ENCODE results near the gene FCGBP. TPM values are rescaled to one million over a fixed set of nuclear protein-coding genes. Genes with fewer than 3 reads are reported as not detected.

FCGBP gene
- polyA plus RNA-seq, 1 donor (not counting 4 experiments of a cell fraction or from before 2014, with no cell fraction given), result 0.10 TPM

GRCh38 chr19:39927524-39928356, 6.7 kb downstream of the FCGBP start:
- H3K9me1 ChIP-seq (ENCODE audit: control insufficient read depth, extremely low read depth, insufficient read depth, low read length), result no peaks in the 10 kb centered on the region
- no peaks in the 10 kb centered on the region for H3K4me1 ChIP-seq (ENCODE audit: control insufficient read depth, extremely low read depth, insufficient read depth, low read length)
- H3K9ac ChIP-seq (ENCODE audit: control insufficient read depth, extremely low read depth, insufficient read depth, low read length), result no peak overlapping the region
- TF ChIP-seq CTCF (optimal IDR thresholded peaks at IDR 0.05 in 1 of 3, IDR thresholded peaks at IDR 0.05 in 1 of 3, conservative IDR thresholded peaks at IDR 0.05 in 1 of 3; ENCODE audit: extremely low read depth in 1 of 3, insufficient read depth in 2 of 3, low read length in 3 of 3) (no peak), EZH2 (IDR thresholded peaks at IDR 0.05; ENCODE audit: low read length) (no peak)
- no peak overlapping the region for H3K4me2 ChIP-seq (ENCODE audit: control insufficient read depth, extremely low read depth, insufficient read depth, low read depth, low read length)
- no peak overlapping the region for H3K27ac ChIP-seq (ENCODE audit: control insufficient read depth, insufficient read depth, low read length)
- no peak for DNase-seq (ENCODE audit: low read depth, low spot score)
- no peaks in the 10 kb centered on the region for H3K79me2 ChIP-seq (ENCODE audit: control insufficient read depth, insufficient read depth, low read length)
- no peaks in the 10 kb centered on the region for H4K20me1 ChIP-seq (ENCODE audit: control insufficient read depth, extremely low read depth, insufficient read depth, low read length)
- H3K36me3 ChIP-seq (ENCODE audit: control insufficient read depth in 2 of 2, extremely low read depth in 1 of 2, insufficient read depth in 2 of 2, low read length in 2 of 2), result no peaks in the 10 kb centered on the region
- H2AFZ ChIP-seq (ENCODE audit: control insufficient read depth, low read length), result no peak overlapping the region
- no peaks in the 10 kb centered on the region for H3K27me3 ChIP-seq (ENCODE audit: control insufficient read depth, extremely low read depth, insufficient read depth, low read length)
- no peak overlapping the region for H3K4me3 ChIP-seq (ENCODE audit: control insufficient read depth in 2 of 3, extremely low read depth in 1 of 3, insufficient read depth in 2 of 3, low read depth in 1 of 3, low read length in 3 of 3)
- FAIRE-seq, result no peak
- dilution Hi-C loops (cut with MboI; ENCODE audit: extremely low pct_ligation_motif_present, low sequenced_read_pairs), result no loop called here
- H3K9me3 ChIP-seq (ENCODE audit: control insufficient read depth, low read depth, low read length), result no peaks in the 10 kb centered on the region

- no peak for FAIRE-seq
- TF ChIP-seq CTCF (optimal IDR thresholded peaks at IDR 0.05 in 1 of 3, IDR thresholded peaks at IDR 0.05 in 1 of 3, conservative IDR thresholded peaks at IDR 0.05 in 1 of 3; ENCODE audit: extremely low read depth in 1 of 3, insufficient read depth in 2 of 3, low read length in 3 of 3) (no peak), EZH2 (IDR thresholded peaks at IDR 0.05; ENCODE audit: low read length) (no peak)
- DNase-seq (ENCODE audit: low read depth, low spot score), result no peak
Observed at GRCh38 chr19:39927076-39927475, 7.4 kb downstream of the FCGBP start.

More at GRCh38 chr19:39927076-39927475, 7.4 kb downstream of the FCGBP start:
- no peaks in the 10 kb centered on the region for H3K27me3 ChIP-seq (ENCODE audit: control insufficient read depth, extremely low read depth, insufficient read depth, low read length)
- H3K79me2 ChIP-seq (ENCODE audit: control insufficient read depth, insufficient read depth, low read length), result no peaks in the 10 kb centered on the region
- no peaks in the 10 kb centered on the region for H3K9me3 ChIP-seq (ENCODE audit: control insufficient read depth, low read depth, low read length)
- no peak overlapping the region for H3K27ac ChIP-seq (ENCODE audit: control insufficient read depth, insufficient read depth, low read length)
- H3K4me2 ChIP-seq (ENCODE audit: control insufficient read depth, extremely low read depth, insufficient read depth, low read depth, low read length), result no peak overlapping the region
- no peaks in the 10 kb centered on the region for H4K20me1 ChIP-seq (ENCODE audit: control insufficient read depth, extremely low read depth, insufficient read depth, low read length)
- no peaks in the 10 kb centered on the region for H3K36me3 ChIP-seq (ENCODE audit: control insufficient read depth in 2 of 2, extremely low read depth in 1 of 2, insufficient read depth in 2 of 2, low read length in 2 of 2)
- no peak overlapping the region for H3K9ac ChIP-seq (ENCODE audit: control insufficient read depth, extremely low read depth, insufficient read depth, low read length)
- no peak overlapping the region for H3K4me3 ChIP-seq (ENCODE audit: control insufficient read depth in 2 of 3, extremely low read depth in 1 of 3, insufficient read depth in 2 of 3, low read depth in 1 of 3, low read length in 3 of 3)
- H3K9me1 ChIP-seq (ENCODE audit: control insufficient read depth, extremely low read depth, insufficient read depth, low read length), result no peaks in the 10 kb centered on the region
- no peaks in the 10 kb centered on the region for H3K4me1 ChIP-seq (ENCODE audit: control insufficient read depth, extremely low read depth, insufficient read depth, low read length)
- dilution Hi-C loops (cut with MboI; ENCODE audit: extremely low pct_ligation_motif_present, low sequenced_read_pairs), result no loop called here
- no peak overlapping the region for H2AFZ ChIP-seq (ENCODE audit: control insufficient read depth, low read length)

Data from keratinocyte (primary cell).